ENCODE measurements around the gene TOP3A.

The TOP3A gene

GRCh38 chr17:18324140-18325050 lies 9.6 kb upstream of the TOP3A start:
- no peak for DNase-seq
- Histone ChIP-seq H3K4me3 (ENCODE audit: insufficient read depth, low read depth, low read length, poor library complexity, severe bottlenecking) (no peak overlapping the region), H3K4me1 (ENCODE audit: control insufficient read depth, insufficient read depth, low read length, poor library complexity, severe bottlenecking) (peaks cover 5% of the 10 kb centered on the region), H3K27me3 (replicated peaks; ENCODE audit: control insufficient read depth, insufficient read depth, low read length, poor library complexity, severe bottlenecking) (no peaks in the 10 kb centered on the region), H3K9me3 (ENCODE audit: control insufficient read depth, low read length) (no peaks in the 10 kb centered on the region), H3K27ac (ENCODE audit: insufficient read depth, low read length, poor library complexity, severe bottlenecking) (no peak overlapping the region), H3K36me3 (ENCODE audit: control insufficient read depth, insufficient read depth, low read length) (peaks cover 69% of the 10 kb centered on the region)

GRCh38 chr17:18323507-18324139 lies 8.8 kb upstream of the TOP3A start:
- no peak for DNase-seq
- no peak overlapping the region for H3K27ac ChIP-seq (ENCODE audit: insufficient read depth, low read length, poor library complexity, severe bottlenecking)
- H3K36me3 ChIP-seq (ENCODE audit: control insufficient read depth, insufficient read depth, low read length) = peaks cover 70% of the 10 kb centered on the region
- peaks cover 12% of the 10 kb centered on the region for H3K4me1 ChIP-seq (ENCODE audit: control insufficient read depth, insufficient read depth, low read length, poor library complexity, severe bottlenecking)
- H3K27me3 ChIP-seq (replicated peaks; ENCODE audit: control insufficient read depth, insufficient read depth, low read length, poor library complexity, severe bottlenecking) = no peaks in the 10 kb centered on the region
- no peak overlapping the region for H3K4me3 ChIP-seq (ENCODE audit: insufficient read depth, low read depth, low read length, poor library complexity, severe bottlenecking)
- H3K9me3 ChIP-seq (ENCODE audit: control insufficient read depth, low read length) = no peaks in the 10 kb centered on the region

GRCh38 chr17:18323007-18323406 lies 8.2 kb upstream of the TOP3A start:
- DNase-seq = no peak
- Histone ChIP-seq H3K36me3 (ENCODE audit: control insufficient read depth, insufficient read depth, low read length) (peaks cover 64% of the 10 kb centered on the region), H3K4me3 (ENCODE audit: insufficient read depth, low read depth, low read length, poor library complexity, severe bottlenecking) (no peak overlapping the region), H3K27me3 (replicated peaks; ENCODE audit: control insufficient read depth, insufficient read depth, low read length, poor library complexity, severe bottlenecking) (no peaks in the 10 kb centered on the region), H3K9me3 (ENCODE audit: control insufficient read depth, low read length) (no peaks in the 10 kb centered on the region), H3K4me1 (ENCODE audit: control insufficient read depth, insufficient read depth, low read length, poor library complexity, severe bottlenecking) (peaks cover 18% of the 10 kb centered on the region), H3K27ac (ENCODE audit: insufficient read depth, low read length, poor library complexity, severe bottlenecking) (no peak overlapping the region)

GRCh38 chr17:18322522-18322921 lies 7.7 kb upstream of the TOP3A start:
- H3K4me3 ChIP-seq (ENCODE audit: insufficient read depth, low read depth, low read length, poor library complexity, severe bottlenecking) = no peak overlapping the region
- DNase-seq = no peak
- H3K27ac ChIP-seq (ENCODE audit: insufficient read depth, low read length, poor library complexity, severe bottlenecking) = no peak overlapping the region
- H3K36me3 ChIP-seq (ENCODE audit: control insufficient read depth, insufficient read depth, low read length) = peaks cover 60% of the 10 kb centered on the region
- H3K27me3 ChIP-seq (replicated peaks; ENCODE audit: control insufficient read depth, insufficient read depth, low read length, poor library complexity, severe bottlenecking) = no peaks in the 10 kb centered on the region
- H3K4me1 ChIP-seq (ENCODE audit: control insufficient read depth, insufficient read depth, low read length, poor library complexity, severe bottlenecking) = peaks cover 23% of the 10 kb centered on the region
- H3K9me3 ChIP-seq (ENCODE audit: control insufficient read depth, low read length) = no peaks in the 10 kb centered on the region

GRCh38 chr17:18321309-18321708 lies 6.5 kb upstream of the TOP3A start:
- Histone ChIP-seq H3K4me3 (ENCODE audit: insufficient read depth, low read depth, low read length, poor library complexity, severe bottlenecking) (no peak overlapping the region), H3K27ac (ENCODE audit: insufficient read depth, low read length, poor library complexity, severe bottlenecking) (no peak overlapping the region), H3K4me1 (ENCODE audit: control insufficient read depth, insufficient read depth, low read length, poor library complexity, severe bottlenecking) (peaks cover 33% of the 10 kb centered on the region), H3K27me3 (replicated peaks; ENCODE audit: control insufficient read depth, insufficient read depth, low read length, poor library complexity, severe bottlenecking) (no peaks in the 10 kb centered on the region), H3K9me3 (ENCODE audit: control insufficient read depth, low read length) (no peaks in the 10 kb centered on the region), H3K36me3 (ENCODE audit: control insufficient read depth, insufficient read depth, low read length) (peaks cover 51% of the 10 kb centered on the region)
- no peak for DNase-seq

- H3K4me1 ChIP-seq (ENCODE audit: control insufficient read depth, insufficient read depth, low read length, poor library complexity, severe bottlenecking) = peaks cover 42% of the 10 kb centered on the region
- H3K27me3 ChIP-seq (replicated peaks; ENCODE audit: control insufficient read depth, insufficient read depth, low read length, poor library complexity, severe bottlenecking) = no peaks in the 10 kb centered on the region
- H3K27ac ChIP-seq (ENCODE audit: insufficient read depth, low read length, poor library complexity, severe bottlenecking) = no peak overlapping the region
- no peak overlapping the region for H3K4me3 ChIP-seq (ENCODE audit: insufficient read depth, low read depth, low read length, poor library complexity, severe bottlenecking)
- no peaks in the 10 kb centered on the region for H3K9me3 ChIP-seq (ENCODE audit: control insufficient read depth, low read length)
- no peak for DNase-seq
- H3K36me3 ChIP-seq (ENCODE audit: control insufficient read depth, insufficient read depth, low read length) = peaks cover 45% of the 10 kb centered on the region
Measured at GRCh38 chr17:18320301-18320700, 5.5 kb upstream of the TOP3A start.

- no peak for DNase-seq
- peaks cover 40% of the 10 kb centered on the region for H3K36me3 ChIP-seq (ENCODE audit: control insufficient read depth, insufficient read depth, low read length)
- no peaks in the 10 kb centered on the region for H3K27me3 ChIP-seq (replicated peaks; ENCODE audit: control insufficient read depth, insufficient read depth, low read length, poor library complexity, severe bottlenecking)
- H3K4me3 ChIP-seq (ENCODE audit: insufficient read depth, low read depth, low read length, poor library complexity, severe bottlenecking) = no peak overlapping the region
- no peaks in the 10 kb centered on the region for H3K9me3 ChIP-seq (ENCODE audit: control insufficient read depth, low read length)
- H3K27ac ChIP-seq (ENCODE audit: insufficient read depth, low read length, poor library complexity, severe bottlenecking) = no peak overlapping the region
- peaks cover 42% of the 10 kb centered on the region for H3K4me1 ChIP-seq (ENCODE audit: control insufficient read depth, insufficient read depth, low read length, poor library complexity, severe bottlenecking)
Measured at GRCh38 chr17:18319604-18320256, 4.9 kb upstream of the TOP3A start.

- H3K4me1 ChIP-seq (ENCODE audit: control insufficient read depth, insufficient read depth, low read length, poor library complexity, severe bottlenecking) = peaks cover 49% of the 10 kb centered on the region
Measured at GRCh38 chr17:18318771-18319450, 4.1 kb upstream of the TOP3A start.

GRCh38 chr17:18318117-18318516 lies 3.3 kb upstream of the TOP3A start:
- no peak overlapping the region for H3K27ac ChIP-seq (ENCODE audit: insufficient read depth, low read length, poor library complexity, severe bottlenecking)
- H3K9me3 ChIP-seq (ENCODE audit: control insufficient read depth, low read length) = no peaks in the 10 kb centered on the region
- peaks cover 56% of the 10 kb centered on the region for H3K4me1 ChIP-seq (ENCODE audit: control insufficient read depth, insufficient read depth, low read length, poor library complexity, severe bottlenecking)
- H3K36me3 ChIP-seq (ENCODE audit: control insufficient read depth, insufficient read depth, low read length) = peaks cover 23% of the 10 kb centered on the region
- no peaks in the 10 kb centered on the region for H3K27me3 ChIP-seq (replicated peaks; ENCODE audit: control insufficient read depth, insufficient read depth, low read length, poor library complexity, severe bottlenecking)
- DNase-seq = no peak
- H3K4me3 ChIP-seq (ENCODE audit: insufficient read depth, low read depth, low read length, poor library complexity, severe bottlenecking) = no peak overlapping the region

More at GRCh38 chr17:18318771-18319450, 4.1 kb upstream of the TOP3A start:
- Histone ChIP-seq H3K4me3 (ENCODE audit: insufficient read depth, low read depth, low read length, poor library complexity, severe bottlenecking) (no peak overlapping the region), H3K27ac (ENCODE audit: insufficient read depth, low read length, poor library complexity, severe bottlenecking) (no peak overlapping the region), H3K9me3 (ENCODE audit: control insufficient read depth, low read length) (no peaks in the 10 kb centered on the region), H3K27me3 (replicated peaks; ENCODE audit: control insufficient read depth, insufficient read depth, low read length, poor library complexity, severe bottlenecking) (no peaks in the 10 kb centered on the region), H3K36me3 (ENCODE audit: control insufficient read depth, insufficient read depth, low read length) (peaks cover 31% of the 10 kb centered on the region)
- DNase-seq = no peak

Measured in effector memory CD4-positive, alpha-beta T cell (primary cell).